GM12875 (cell line): ENCODE results near the gene PSTPIP2.

ENCODE experiments used
- H3K4me3 ChIP-seq: one replicate; pipeline ENCODE4 v1.5.1; 2011; ENCODE audit warnings: low read depth, low read length, control low read depth
- TF ChIP-seq, protein P1 (sequence below): IDR thresholded peaks from 2 replicates; pipeline ENCODE4 v1.5.1; 2011; ENCODE audit warnings: low read depth, mild to moderate bottlenecking, control low read depth, inconsistent platforms, low read length, moderate library complexity, borderline replicate concordance; ENCODE audit not compliant: insufficient read depth

The PSTPIP2 gene, protein sequence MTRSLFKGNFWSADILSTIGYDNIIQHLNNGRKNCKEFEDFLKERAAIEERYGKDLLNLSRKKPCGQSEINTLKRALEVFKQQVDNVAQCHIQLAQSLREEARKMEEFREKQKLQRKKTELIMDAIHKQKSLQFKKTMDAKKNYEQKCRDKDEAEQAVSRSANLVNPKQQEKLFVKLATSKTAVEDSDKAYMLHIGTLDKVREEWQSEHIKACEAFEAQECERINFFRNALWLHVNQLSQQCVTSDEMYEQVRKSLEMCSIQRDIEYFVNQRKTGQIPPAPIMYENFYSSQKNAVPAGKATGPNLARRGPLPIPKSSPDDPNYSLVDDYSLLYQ

GRCh38 chr18:46071653-46072375 is at the start of gene PSTPIP2:
Gene PSTPIP2 (minus strand): TSS chr18:46072260. CDS start chr18:46072188, 72 bp downstream.
- H3K4me3 ChIP-seq = peak within 1 kb of the TSS; percentile 97
- TF ChIP-seq, protein P1, sequence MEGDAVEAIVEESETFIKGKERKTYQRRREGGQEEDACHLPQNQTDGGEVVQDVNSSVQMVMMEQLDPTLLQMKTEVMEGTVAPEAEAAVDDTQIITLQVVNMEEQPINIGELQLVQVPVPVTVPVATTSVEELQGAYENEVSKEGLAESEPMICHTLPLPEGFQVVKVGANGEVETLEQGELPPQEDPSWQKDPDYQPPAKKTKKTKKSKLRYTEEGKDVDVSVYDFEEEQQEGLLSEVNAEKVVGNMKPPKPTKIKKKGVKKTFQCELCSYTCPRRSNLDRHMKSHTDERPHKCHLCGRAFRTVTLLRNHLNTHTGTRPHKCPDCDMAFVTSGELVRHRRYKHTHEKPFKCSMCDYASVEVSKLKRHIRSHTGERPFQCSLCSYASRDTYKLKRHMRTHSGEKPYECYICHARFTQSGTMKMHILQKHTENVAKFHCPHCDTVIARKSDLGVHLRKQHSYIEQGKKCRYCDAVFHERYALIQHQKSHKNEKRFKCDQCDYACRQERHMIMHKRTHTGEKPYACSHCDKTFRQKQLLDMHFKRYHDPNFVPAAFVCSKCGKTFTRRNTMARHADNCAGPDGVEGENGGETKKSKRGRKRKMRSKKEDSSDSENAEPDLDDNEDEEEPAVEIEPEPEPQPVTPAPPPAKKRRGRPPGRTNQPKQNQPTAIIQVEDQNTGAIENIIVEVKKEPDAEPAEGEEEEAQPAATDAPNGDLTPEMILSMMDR = no peak

DNA sequence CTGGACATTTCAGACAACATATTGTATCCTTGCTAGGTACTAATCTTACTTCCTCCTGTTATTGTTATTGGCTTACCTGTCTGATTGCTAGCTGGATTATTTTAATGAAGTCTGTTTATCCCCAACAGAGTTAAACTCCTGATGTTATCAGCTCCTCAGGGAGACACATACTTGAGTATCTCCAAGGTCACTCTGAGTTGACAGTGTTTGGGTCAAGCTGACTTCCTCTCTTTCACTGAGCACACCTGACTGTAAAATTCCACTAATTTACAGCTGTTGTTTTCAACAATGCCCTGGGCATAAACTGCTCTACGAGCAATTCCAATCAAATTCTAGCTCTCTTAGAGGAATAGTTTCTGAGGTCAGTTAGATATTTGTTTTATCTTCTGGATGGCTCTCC is 41.7 kb upstream of the PSTPIP2 start:
- H3K4me3 ChIP-seq = no peak overlapping the region
- TF ChIP-seq, protein P1 = no peak

- H3K4me3 ChIP-seq = no peak overlapping the region
- TF ChIP-seq, protein P1 = no peak
Measured at GRCh38 chr18:46110406-46110805, 38.3 kb upstream of the PSTPIP2 start.

GRCh38 chr18:46109386-46109785 is 37.3 kb upstream of the PSTPIP2 start:
- no peak overlapping the region for H3K4me3 ChIP-seq
- TF ChIP-seq, protein P1 = no peak

- TF ChIP-seq, protein P1 = no peak
- peak within 1 kb of the TSS; percentile 100 for H3K4me3 ChIP-seq
Measured at GRCh38 chr18:46104128-46104911, 32.3 kb upstream of the PSTPIP2 start, which contains the start of gene HAUS1. Gene HAUS1 (plus strand): TSS chr18:46104385. CDS start chr18:46104412, 27 bp downstream.

- TF ChIP-seq, protein P1 = no peak
Measured at GRCh38 chr18:46099463-46099862, 27.4 kb upstream of the PSTPIP2 start.

More at GRCh38 chr18:46099463-46099862, 27.4 kb upstream of the PSTPIP2 start:
- H3K4me3 ChIP-seq = no peak overlapping the region
